Retinal pigment epithelial cell (primary cell): ENCODE data around the gene FBXO30.
A peak's percentile ranks its signal among the peaks of the same experiment; 100 is the strongest.

Source experiments
- DNase-seq: peaks from one replicate; pipeline ENCODE4 v3.0.0-alpha.2; 2010; ENCODE audit warnings: low read depth
- H3K4me3 ChIP-seq: 2 replicates; pipeline ENCODE4 v1.5.1; 2011; ENCODE audit warnings: mild to moderate bottlenecking, low read length, control low read depth, moderate library complexity
- TF ChIP-seq, protein P1 (sequence below): conservative IDR thresholded peaks from 2 replicates; pipeline ENCODE4 v1.5.1; 2011; ENCODE audit warnings: low read depth, low read length, control low read depth, inconsistent platforms

FBXO30 gene

DNA sequence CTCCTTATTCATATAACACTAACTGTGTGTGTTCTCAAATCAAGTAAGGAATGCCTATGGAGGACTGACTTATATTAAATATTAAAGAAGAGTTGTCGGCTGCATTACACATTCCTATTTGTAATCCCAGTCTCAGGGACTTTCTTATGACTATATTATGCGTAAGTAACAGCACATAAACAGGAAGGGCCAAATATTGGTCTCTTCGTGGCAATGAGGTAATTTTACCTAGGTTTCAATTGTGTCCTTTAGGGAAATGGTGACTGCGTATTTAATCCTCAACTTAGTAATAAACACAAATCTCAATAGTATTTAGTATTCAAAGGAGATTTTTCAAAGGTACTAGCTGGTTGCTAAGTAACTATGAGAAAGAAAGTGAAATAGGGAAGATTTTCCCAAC, 56.5 kb downstream of the FBXO30 start:
- no peak overlapping the region for H3K4me3 ChIP-seq
- DNase-seq: no peak
- TF ChIP-seq, protein P1, sequence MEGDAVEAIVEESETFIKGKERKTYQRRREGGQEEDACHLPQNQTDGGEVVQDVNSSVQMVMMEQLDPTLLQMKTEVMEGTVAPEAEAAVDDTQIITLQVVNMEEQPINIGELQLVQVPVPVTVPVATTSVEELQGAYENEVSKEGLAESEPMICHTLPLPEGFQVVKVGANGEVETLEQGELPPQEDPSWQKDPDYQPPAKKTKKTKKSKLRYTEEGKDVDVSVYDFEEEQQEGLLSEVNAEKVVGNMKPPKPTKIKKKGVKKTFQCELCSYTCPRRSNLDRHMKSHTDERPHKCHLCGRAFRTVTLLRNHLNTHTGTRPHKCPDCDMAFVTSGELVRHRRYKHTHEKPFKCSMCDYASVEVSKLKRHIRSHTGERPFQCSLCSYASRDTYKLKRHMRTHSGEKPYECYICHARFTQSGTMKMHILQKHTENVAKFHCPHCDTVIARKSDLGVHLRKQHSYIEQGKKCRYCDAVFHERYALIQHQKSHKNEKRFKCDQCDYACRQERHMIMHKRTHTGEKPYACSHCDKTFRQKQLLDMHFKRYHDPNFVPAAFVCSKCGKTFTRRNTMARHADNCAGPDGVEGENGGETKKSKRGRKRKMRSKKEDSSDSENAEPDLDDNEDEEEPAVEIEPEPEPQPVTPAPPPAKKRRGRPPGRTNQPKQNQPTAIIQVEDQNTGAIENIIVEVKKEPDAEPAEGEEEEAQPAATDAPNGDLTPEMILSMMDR: no peak

DNA sequence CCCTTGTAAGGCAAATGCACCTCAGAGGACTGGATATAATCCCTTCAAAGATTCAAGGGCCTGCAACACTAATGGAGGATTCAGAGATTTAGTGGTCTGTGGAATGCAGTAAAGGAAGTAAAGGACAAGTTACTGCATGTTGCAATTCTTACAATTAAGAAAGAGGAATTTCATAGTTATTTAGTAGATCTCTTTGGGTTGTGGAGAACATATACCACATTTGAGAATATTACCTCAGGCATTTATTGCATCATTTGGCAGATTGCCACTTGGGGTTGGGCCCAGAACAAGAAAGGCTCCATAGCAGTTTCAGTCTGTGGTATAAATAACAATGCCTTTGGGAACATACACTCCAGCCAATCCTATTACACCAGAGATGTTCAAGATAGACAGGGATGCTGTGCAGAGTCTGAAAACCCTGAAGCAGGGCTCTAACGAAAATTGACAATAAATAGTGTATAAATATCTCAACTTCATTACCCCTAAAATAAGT, 58.4 kb downstream of the FBXO30 start:
- peak; percentile 88 for DNase-seq
- TF ChIP-seq, protein P1: no peak
- H3K4me3 ChIP-seq: no peak overlapping the region

DNA sequence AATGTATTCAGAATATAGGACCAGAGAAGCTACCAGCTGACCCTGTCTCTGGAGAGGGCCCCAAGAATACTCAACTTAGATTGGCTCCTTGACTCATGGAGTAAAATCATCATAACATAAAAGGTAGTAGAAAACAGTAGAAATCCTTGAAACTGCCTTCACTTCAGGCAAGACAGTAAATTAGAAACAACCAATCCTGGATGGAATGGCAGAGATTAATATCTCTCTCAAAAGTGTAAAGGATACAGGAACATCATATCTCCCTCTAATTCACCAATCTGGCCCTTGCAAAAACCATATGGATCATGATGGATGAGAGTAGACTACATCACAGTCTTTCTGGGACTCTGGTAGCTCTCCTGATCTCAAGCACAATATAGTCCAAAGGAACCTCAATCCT, 58.9 kb downstream of the FBXO30 start:
- H3K4me3 ChIP-seq: no peak overlapping the region
- no peak for DNase-seq
- TF ChIP-seq, protein P1: no peak

DNA sequence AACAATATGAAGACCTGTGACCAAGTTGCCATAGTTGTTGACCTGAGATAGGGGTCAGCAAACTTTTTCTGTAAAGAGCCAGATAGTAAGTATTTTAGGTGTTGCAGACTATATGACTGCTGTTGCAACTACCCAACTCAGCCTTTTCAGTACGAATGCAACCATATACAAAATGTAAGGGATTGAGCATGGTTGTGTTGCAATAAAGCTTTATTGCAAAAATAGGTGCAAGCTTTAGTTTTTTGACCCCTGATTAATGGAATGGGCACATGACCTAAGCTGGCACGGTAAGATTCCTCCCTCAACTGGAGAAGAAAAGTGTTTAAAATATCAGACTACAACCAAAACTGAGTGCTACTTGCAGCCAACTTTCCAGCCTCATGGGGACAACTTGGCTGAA, 62.0 kb downstream of the FBXO30 start:
- no peak overlapping the region for H3K4me3 ChIP-seq
- TF ChIP-seq, protein P1: no peak
- no peak for DNase-seq

DNA sequence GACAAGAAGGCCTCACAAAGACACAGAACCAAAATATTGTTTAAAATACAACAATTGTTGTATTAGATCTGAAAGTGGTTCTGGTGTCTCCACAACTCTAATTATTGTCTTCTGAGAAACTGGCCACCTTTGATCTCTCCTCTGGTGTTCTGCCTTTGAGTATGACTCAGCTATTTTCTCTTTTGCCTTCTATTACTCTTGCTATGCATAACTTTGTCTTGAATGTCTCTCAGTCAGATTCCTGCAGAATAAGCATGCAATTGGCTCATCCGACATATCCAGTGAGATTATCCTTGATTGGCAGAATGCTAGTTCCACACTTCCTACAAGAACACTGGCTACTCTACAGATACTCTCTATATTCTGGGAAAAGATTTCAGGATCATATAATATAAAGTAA, 65.0 kb downstream of the FBXO30 start:
- no peak for DNase-seq
- TF ChIP-seq, protein P1: no peak
- no peak overlapping the region for H3K4me3 ChIP-seq

DNA sequence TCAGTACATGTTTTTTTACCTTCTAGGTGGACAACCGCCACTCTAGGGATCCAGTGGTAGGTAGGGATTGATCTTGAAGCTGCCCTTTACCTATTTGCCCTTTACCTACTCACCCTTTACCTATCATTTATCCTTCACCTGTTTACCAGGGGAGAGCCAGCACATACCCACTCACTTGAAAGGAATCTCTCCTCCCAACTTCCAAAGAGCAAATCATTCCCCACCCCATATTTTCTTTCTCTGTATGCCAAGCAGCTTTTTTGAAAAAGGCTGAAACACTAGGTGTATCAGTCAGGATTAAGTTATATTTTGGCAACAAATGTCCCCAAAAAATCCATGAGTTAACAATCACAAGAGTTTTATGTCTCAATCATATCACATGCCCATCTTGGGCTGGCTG, 68.7 kb downstream of the FBXO30 start:
- TF ChIP-seq, protein P1: no peak

DNA sequence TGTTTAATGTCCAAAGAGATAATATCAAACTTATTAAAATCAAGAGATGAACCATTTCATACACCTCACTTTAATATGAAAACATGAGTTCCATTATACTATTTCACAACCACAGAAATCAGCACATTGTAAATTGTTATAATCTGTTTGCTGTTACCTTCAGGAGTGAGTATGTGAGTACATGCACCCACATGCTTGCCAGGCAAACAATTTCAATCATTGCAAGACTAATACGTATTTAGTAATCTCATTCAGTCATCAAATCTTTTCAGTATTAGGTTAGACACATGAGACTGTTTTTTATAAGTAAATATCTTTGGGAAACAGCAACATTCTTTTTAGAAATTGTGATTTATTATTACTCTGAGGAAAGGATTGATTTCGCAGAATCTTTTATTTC, 70.0 kb downstream of the FBXO30 start:
- no peak overlapping the region for H3K4me3 ChIP-seq
- DNase-seq: no peak
- TF ChIP-seq, protein P1: no peak

More for the DNA sequence above, 68.7 kb downstream of the FBXO30 start:
- no peak for DNase-seq
- no peak overlapping the region for H3K4me3 ChIP-seq
